Measurements from ENCODE around the gene ZNRF1.
A peak's percentile ranks its signal among the peaks of the same experiment; 100 is the strongest.

Gene ZNRF1

DNA sequence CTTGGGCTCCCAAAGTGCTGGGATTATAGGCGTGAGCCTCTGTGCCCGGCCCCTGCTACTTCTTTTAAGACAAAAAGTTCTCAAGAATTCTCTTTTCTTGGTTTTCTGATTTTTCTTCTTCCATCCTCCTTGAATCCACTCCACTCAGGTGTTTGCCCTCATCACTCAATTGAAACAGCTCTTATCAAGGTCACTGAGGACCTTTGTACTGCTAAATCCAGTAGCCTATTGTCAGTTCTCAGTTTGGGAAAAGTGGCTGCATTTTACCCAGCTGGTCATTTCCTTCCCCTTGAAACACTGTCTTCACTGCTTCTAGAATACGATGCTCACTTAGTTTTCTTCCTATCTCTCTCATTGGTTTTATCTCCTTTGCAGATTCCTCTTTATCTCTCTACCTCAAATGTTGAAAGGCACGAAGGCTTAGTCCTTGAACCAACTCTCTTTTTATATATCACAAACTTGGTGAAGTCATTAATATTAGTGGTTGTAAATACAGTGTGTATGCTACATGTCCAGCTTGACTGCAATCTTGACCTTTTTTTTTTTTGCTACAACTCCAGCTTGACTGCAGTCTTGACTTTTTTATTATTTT lies 29.8 kb downstream of the ZNRF1 start:
- DNase-seq = no peak

DNA sequence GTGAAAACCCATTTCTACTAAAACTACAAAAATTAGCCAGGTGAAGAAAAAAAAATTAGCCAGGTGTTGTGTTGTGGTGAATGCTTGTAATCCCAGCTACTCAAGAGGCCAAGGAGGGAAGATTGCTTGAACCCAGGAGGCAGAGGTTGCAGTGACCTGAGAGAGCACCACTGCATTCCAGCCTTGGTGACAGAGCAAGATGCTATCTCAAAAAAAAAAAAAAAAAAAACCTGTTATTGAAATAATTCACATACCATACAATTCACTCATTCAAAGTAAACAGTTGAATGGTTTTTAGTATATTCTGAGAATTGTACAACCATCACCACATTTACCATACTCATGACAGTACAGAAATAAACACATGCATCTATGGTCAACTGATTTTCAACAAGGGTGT lies 31.0 kb downstream of the ZNRF1 start:
- no peak for DNase-seq

DNA sequence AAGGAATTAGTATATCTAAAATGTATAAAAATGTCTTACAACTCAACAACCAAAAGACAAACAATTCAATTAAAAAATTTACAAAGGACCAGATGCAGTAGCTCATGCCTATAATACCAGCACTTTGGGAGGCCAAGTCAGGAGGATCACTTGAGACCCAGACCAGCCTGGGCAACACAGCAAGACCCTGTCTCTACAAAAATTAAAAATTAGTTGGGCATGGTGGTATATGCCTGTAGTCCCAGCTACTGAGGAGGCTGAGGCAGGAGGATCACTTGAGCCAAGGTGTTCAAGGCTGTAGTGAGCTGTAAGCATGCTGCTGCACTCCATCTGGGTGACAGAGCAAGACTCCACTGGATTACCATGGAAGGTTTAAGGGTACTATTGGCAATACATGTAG lies 33.8 kb downstream of the ZNRF1 start:
- DNase-seq = no peak

DNA sequence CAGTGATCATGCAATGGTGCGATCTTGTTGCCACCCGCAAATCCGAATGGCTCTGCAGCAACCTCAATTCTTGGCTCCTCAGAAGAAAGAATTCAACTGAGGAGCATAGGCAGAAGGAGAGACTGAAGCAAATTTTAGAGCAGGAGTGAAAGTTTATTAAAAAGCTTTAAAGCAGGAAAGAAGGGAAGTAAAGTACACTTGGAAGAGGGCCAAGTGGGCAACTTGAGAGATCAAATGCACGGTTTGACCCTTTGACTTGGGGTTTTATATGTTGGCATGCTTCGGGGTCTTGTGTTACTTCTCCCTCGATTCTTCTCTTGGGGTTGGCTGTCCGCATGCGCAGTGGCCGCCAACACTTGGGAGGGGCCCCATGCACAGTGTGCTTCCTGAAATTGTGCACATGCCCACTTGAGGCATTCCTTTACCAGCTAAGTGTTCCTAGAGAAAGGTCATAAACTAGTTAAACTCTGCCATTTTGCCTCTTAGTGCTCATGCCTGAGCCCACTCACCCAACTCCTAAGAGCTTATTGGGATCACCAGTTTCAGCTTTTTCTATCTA lies 36.7 kb downstream of the ZNRF1 start:
- DNase-seq = no peak

DNA sequence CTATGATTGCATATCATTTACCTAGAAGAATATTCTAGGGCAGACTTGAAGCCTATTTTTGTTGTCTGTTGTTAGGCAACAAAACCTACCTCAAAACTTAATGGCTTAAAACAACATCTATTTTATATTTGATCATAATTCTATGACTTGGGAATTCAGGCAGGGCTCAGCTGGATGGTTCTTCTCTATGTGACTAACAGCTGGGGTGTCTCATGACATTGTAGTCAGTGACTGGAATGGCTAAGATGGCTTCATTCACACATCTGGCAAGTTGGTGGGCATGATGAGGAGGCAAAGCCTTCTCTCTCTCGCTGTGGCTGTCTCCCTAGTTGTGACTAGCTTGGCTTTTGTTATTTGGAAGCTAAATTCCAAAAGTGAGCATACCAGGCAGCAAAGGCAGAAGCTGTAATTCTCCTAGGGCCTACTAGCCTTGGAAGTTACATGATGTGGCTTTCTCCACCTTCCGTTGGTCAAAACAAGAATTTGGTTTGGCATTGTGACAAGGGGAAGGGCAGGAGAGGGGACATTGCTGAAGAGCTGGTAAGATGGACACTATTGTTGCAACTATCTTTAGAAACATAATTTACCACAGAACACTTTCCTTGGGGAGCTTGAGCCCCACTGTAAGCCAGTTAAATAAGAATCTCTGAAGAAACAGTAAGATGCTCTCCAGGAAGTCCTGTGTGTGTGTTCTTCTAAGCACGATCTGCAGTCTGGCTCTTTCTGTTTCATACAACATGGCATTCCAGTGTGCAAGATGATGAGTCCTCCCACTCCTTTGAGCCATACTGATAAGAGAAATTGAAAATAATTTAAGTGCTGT lies 39.4 kb downstream of the ZNRF1 start:
- DNase-seq = no peak

DNA sequence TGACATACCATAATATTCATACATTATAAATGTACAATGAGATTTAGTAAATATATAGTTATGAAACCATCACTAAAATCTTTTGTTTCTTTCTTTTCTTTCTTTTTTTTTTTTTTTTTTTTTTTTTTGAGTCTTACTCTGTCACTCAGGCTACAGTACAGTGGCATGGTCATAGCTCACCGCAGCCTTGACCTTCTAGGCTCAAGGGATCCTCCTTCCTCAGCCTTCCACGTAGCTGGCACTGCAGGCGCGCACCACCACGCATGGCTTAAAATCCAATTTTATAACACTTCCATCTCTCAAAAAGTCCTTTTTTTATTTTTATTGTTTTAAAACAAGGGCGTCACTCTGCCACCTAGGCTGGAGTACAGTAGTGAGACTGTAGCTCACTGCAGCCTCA lies 41.1 kb downstream of the ZNRF1 start:
- DNase-seq = no peak

DNA sequence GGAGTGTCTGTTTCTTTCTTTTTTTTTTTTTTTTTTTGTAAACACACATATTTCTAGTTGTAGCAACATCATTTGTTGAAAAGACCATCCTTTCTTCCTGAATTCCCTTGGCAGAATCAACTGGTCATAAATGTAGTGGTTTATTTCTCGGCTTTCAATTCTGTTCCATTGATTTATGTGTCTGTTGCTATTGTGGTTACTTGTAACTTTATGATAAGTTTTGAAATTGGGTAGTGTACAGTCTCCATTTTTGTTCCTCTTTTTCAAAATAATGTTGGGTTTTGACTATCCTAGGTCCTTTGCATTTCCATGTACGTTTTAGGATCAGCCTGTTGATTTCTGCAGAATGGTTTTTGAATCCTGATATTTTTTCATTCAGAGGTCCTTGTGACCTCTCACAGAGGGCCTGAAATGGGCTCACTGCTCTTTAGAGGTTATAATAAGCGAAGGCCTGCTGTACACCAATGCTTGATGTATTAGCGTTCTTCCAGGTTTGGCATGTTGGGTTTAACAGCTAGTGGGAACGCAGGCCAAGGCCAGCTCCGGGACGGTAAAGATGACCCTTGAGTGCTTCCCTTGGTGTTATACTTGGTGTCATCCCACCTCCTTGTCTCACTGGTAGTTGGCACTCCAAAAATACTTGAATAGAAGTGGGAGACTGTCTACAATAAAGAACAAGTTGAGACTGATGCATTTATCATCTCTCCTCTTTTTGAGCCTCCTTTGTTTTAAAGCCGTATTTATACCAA lies 43.8 kb downstream of the ZNRF1 start:
- DNase-seq = no peak

DNA sequence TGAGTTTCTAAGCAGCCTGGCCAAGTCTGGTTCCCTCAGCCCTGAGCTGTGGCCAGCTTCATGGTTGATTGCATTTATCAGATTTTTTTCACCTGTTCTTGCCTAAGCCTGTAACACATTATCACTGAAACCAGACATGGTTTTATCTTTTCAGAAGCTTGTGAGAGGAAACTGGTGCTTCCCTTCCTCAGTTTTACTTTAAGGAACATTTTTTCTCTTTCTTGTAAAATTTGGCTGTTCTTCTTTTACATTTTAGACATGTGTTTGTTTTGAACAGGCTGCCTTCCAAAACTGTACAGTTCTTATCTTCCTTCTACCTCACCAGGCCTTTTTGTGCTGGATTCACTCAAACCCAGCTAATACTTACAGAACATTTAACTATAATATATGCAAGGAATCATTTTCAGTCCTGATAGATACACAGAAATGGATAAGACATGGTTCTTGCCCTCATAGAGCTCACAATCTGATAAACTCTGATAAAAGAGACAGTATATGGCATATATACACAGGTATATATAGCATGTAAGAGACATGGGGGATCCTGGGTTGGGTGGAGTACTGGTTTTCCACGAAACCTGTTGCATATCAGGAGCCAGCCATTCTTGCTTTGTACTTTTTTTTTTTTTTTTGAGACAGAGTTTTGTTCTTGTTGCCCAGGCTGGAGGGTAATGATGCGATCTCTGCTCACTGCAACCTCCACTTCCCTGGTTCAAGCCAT lies 44.5 kb downstream of the ZNRF1 start:
- peak in 1 of 2 experiments; percentile 4 for DNase-seq

DNA sequence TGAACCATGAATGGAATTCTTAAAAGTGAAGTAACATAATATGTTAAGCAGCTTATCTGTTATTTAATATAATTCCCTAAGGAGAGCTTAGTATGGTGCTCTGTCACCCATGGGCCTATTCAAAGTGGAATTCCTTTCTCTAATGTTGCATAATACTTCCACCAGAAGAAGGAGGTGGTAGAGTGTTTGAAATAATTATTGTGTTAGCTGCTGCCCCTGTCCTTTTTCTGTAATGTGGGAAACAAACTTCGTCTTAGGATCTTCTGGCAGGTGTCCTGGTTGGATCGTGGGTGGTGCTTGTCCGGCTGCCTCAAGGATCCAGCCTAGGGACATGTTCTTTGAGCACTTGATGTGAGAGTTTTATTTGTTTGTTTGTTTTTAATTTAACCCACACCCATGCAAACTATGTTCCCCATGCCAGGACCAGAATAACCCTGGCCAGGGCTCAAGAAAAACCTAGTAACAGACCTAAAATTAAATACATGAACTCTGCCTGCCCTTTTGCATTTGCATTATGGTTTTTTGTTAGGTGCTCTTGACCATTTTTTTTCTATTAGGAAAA lies 46.1 kb downstream of the ZNRF1 start:
- DNase-seq = no peak

DNA sequence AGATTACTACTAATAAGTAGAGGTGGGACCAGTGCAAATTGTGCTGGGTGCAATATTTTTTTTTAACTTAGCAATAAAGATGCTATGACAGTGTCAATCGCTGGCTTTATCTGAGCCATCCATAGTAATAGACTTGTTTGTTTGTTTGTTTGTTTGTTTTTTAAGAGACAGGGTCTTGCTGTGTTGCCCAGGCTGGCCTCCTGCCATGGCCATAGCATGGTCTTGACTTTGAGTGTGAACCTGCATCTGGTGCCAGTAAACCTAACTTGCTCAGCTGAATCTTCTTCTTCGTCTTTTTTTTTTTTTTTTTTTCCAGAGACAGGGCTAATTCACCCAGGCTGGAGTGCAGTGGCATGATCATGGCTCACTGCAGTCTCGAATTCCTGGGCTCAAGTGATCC lies 46.6 kb downstream of the ZNRF1 start:
- DNase-seq = no peak

DNA sequence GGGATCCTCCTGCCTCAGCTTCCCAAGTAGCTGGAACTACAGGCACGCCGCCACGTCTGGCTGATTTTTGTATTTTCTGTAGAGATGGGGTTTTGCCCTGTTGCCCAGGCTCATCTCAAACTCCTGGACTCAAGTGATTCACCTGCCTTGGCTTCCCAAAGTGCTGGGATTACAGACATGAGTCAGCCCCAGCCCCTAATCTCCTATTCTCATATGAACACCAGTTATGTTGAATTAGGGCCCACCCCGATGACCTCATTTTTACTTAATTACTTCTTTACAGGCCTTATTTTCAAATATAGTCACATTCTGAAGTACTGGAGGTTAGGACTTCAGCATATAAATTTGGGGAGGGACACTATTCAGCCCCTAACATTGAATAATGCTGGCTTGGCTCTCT lies 49.2 kb downstream of the ZNRF1 start:
- no peak for DNase-seq

DNA sequence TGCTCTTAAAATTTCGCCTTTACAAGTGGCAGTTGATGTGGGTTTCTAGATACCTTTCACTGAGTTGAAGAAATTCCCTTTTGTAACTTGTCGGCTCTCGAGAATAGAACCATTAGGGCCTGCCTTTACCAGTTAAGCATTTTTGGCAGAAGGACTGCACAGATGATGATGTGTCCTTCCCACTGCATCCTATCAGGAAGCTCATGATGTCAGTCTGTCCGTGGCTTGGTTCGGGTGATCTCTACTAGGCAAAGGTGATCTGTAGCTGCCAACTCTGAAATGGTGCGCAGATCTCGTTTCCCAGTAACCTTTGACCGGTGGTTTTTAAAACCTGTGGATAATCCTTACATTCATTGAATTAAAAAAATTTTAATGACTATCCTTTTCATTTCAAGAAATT lies 49.7 kb downstream of the ZNRF1 start:
- no peak for DNase-seq

DNA sequence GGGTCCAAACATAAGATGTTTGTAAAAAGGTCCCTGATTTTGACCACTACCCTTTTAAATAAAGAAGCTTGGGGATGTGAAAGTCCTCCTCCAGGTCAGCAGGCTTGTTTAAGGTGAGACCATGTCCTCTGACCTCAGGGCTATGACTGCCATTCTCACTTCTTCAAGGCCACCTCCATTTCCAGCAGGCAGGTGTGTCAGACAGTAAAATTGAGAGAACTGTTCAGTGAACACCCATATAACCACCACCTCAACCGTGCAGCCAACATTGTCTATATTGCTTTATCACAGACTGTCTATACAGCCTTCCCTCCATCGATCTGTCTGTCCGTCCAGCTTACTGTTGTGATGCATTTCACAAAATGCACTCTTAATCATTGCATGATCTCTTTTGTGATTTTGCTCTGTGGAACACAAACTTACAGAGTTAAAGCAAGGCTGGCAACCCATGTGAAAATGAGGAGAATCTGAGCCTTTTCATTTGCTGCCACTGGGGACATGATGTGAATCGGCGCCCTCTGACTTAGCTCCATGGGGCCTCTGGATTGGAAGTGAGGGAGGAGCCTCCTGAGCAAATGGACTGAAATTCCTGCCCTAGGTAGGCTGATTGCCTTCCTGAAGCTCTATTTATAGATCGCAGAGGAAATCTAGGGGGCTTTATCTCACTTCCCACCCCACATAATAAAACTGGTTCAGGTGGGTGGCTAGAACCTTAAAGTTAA lies 53.8 kb downstream of the ZNRF1 start:
- no peak for DNase-seq

DNA sequence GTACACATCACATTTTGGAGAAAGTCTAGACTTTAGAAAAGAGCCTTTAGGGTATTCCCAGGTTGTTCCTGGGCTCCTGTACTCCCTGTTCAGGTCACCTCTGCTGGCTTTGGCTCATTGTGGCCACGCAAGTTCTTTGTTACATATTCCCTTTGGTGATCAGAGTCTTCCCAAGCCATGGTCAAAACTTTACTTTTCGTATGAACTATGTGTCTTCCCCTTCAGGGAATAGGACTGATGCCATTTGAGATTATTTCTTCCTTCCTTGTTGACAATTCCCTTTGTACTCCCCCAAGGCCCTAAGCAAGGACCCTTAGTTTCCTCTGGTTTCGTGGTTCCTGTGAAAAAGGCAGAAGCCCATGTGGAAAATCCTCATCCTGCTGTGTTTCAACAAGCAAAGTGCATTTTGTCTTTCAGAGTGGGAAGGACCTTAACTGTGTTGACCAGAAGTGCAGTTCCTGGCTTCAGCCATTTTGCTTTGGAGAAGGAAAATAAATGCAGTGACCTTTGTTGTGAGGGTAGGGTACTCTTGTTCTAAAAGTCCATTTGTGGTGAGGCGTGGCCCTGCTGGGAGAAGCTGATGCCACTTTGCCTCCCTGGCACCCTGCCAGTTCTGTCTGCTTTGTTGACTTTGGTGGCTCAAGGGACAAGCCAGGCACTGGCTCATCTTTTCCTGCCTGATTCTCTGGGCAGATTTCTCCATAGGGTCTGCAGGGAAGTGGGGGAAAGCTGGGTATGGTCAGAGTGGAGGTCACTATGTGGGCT lies 55.1 kb downstream of the ZNRF1 start:
- peak in 1 of 2 experiments; percentile 4 for DNase-seq

DNA sequence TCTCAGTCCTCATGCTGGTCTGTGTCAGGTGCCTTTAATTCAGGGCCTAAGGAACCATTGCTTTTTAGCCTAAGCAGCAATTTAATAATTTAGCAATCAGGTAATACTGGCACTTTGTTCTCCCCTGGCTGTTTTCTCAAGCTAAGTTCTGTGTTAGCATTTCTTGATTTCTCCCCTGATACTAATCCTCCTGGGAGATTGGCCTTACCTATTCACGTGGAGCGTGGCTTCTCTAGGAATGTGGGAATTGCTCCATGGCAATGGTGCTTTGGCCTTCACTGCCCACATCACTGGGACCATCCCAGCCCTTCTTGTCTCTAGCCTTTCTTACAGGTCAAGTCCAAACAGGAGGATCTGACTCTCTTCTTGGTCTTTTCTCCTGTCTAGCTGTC lies 55.7 kb downstream of the ZNRF1 start:
- DNase-seq = no peak

DNA sequence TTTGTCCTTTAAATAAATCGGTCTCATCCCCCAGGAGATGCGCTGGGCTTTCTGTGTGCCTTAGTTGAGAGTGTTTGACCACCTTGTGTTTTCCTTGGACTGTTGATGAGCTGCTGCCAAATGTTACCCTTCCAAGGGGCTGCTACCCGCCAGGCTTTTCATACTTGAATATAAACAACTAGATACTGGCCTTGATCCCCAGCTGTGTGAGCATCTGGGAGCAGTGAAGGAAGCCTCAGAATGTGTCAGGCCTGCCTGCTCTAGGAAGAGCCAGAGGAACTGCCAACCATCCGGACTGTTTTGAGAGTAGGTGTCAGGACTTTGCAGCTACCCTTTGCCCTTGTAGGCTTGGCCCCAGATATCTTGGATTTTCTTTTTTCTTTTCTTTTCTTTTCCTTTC lies 60.0 kb downstream of the ZNRF1 start:
- DNase-seq = no peak

DNA sequence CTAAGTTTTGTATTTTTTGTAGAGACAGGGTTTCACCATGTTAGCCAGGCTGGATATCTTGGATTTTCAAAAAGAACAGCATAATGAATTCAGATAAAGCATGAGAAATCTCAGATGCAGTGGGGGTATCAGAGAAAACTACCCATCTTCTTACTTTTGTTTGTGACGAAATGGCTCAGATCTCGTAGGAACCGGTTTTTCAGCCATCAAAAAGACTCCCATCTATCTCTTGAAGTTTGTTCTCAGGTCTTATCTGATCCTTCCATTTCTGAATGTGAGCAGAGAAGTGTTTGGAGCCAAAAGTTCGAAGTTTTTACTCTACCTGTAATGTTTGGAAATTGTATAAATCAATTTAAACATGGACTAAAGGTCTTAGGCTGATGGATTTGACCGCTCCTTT lies 60.6 kb downstream of the ZNRF1 start:
- DNase-seq = no peak

DNA sequence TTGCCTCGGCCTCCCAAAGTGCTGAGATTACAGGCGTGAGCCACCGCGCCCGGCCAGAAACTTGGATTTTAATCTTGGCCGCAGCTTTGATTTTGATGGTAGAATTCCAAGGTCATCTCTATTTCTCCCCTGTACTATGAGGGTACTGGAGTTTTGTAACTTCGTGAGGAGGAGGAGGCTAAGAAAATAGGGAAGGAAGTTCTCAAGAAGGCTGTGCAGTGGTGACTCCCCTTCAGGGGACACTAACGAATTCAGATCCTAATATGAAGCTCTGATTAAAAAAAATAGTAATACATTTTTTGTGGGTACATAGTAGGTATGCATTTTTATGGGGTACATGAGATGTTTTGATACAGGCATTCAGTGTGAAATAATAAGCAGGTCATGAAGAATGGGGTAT lies 61.9 kb downstream of the ZNRF1 start:
- no peak for DNase-seq

DNA sequence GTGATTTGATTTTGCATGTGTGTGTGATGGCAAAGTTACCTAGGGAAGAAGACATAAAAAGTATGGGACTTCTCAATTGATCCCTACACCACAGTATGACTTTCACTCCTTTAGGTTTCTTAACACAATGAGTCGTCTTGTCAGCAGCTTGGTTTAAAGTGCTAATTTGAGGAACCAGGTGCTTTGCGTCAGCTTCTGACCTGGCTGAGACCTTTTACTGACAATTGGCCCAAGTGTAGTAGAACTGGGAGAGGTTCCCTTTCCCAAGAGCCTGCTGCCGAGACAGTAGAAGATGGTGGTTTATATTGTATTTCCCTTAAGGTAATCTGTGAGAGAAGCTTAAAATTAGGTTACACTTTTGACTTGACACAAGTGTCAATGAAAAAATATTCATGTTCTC lies 62.8 kb downstream of the ZNRF1 start:
- DNase-seq = no peak

DNA sequence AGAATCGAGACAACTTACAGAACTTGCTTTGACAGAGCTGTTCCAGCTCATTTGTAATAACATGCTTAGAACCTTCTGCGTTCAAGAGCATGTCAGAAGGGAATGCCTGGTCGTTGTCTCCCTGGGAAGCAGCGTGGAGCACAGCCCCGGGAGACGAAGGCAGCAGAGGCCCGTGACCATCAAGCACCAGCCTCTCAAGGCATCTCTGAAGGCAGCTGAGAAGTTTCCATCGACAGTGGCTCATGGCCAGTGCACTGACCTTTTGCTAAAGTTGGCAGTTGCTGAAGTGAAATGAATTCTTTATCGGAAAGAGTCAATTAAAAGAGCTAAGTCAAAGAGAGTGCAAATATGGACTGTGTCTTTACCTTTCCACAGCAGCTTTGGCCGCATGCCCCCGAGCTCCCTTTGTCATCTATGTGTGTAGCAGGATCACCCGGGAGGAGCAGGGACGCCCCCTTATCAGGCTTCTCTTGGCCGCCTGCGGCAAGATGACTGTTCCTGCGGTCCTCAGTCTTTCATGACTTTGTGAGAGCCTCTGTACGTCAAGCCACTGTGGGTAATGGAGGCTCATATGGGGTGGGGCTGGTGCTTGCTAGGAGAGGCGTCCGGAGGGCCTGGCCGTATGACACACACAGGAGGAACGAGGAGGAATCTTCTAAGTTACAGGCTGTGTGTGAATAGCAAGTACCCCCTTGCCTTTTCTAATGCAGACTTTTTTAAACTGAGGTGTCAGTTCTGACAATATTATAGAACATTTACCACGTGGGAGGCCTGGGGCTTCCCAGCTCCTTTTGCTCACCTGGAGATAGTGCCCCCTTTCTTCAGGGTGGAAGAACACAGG lies 63.5 kb downstream of the ZNRF1 start:
- DNase-seq = no peak
